ENCODE data around the gene STK40.

DNA sequence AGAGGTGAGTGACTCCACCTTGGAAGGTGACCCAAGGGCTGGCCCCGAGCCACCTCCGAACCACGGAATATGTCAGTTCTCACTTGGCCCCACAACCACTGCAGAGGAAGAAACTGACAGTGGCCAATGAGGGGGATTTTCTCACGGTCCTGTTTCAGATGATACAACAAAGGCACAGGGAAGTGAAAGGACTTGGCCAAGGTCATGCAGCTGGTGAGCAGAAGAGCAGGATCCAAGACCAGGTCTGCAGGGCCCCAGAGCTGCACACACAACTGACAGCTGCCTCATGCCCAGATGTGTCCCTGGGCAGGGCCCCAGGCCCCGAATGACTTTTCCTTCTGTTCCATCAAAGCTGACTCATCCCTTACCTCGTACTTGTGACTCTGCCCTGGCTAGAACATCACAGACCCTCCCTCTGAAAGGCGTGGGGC lies 36.5 kb downstream of the STK40 start:
- TF ChIP-seq, protein P1, sequence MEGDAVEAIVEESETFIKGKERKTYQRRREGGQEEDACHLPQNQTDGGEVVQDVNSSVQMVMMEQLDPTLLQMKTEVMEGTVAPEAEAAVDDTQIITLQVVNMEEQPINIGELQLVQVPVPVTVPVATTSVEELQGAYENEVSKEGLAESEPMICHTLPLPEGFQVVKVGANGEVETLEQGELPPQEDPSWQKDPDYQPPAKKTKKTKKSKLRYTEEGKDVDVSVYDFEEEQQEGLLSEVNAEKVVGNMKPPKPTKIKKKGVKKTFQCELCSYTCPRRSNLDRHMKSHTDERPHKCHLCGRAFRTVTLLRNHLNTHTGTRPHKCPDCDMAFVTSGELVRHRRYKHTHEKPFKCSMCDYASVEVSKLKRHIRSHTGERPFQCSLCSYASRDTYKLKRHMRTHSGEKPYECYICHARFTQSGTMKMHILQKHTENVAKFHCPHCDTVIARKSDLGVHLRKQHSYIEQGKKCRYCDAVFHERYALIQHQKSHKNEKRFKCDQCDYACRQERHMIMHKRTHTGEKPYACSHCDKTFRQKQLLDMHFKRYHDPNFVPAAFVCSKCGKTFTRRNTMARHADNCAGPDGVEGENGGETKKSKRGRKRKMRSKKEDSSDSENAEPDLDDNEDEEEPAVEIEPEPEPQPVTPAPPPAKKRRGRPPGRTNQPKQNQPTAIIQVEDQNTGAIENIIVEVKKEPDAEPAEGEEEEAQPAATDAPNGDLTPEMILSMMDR (IDR thresholded peaks at IDR 0.05): no peak
- no peak for TF ChIP-seq POLR2A (IDR thresholded peaks at IDR 0.05)

Measured in uterus (tissue), 2 donors.